SHP77 (cell line): Measurements from ENCODE around the gene PLCH1.

Experiments used
- DNase-seq, 2 experiments: peaks; one replicate each; lab custom pipeline; 2025; lab: John Stamatoyannopoulos, UW

PLCH1 gene

DNA sequence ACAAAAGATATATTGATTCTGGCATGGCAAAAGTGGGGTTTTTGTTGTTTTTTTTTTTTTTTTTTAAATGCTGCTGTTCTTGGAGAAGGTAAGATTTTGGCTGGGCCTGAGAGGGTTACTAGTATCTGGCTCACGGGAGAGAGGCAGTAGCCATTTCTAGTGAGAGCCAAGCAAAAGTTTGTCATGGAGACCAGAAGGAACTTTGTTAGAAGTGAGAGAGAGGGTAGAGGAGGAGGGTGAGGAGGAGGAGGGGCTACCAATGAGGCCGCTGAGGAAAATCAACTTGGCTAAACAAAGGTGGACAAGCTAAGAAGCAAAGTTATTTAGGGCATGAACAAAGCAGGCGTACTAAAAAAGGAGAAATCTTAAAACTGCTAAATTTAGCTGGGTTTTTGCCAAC, 402.5 kb downstream of the PLCH1 start:
- DNase-seq = no peak

GRCh38 chr3:155339052-155339451, 405.8 kb downstream of the PLCH1 start:
- DNase-seq = no peak

DNA sequence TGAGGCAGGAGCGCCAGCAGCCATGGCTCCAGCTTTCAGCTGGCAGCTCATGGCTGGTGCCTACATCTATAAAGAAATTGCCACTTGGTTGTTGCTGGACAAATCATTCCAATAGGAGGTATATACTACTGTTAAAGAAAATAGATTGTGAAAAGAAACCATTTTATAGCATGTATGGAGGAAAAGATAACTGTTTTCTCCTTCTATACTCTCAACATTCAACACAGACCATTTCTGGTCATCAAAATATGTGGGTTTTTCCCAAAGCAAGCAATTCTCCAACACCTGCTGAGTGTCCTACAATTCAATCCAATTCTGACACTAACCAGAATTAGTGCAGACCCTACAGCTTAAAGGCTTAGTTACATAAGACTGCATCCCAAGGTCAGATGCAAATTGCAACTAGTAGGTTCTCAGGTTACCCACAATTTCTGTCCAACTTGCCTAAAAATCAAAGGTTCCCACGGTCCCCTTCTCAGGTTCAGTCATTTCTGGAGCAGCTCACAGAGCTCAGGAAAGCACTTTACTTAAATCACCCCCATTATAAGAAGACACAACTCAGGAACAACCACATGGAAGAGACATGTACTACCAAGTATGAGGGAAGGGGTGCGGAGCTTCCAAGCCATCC, 409.0 kb downstream of the PLCH1 start:
- no peak for DNase-seq

GRCh38 chr3:155334914-155335723, 409.8 kb downstream of the PLCH1 start:
- no peak for DNase-seq

- DNase-seq = no peak
Observed at GRCh38 chr3:155334215-155334913, 410.5 kb downstream of the PLCH1 start.

DNA sequence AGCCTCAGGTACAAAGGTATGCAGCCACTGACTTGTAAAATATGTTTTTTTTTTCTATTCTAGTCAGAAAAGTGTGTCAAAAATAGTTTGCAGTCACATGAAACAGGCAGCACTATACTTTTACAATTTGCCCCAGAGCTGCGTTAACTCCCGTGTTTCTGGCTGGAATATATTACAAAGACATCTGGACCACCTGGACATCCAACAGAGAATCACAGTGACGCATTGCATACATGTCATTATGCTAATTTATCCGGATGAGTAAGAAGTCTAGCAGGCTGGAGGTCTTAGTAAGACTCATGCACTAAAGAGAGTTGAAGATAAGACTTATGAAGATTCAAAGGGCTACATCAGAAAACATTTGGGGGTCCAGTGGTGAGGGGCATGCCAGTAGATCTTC, 412.2 kb downstream of the PLCH1 start:
- DNase-seq = no peak

DNA sequence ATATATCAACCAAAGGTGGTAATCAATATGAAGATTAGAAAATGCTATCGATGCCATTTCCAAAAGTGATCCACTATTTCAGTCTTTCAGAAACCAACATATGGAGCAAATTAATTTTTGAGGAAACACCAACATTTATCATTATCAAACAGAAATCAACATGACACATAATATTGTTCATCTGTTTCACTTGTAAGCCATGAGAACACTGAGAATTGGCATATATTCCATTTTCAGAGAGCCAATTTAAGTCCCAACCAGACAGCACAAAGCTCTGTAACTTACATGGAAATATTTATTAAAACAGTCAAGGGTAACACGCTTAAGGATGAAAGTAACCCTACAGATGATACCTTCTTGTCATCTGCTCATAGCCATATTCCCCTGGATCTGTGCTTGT, 413.8 kb downstream of the PLCH1 start:
- DNase-seq = no peak

GRCh38 chr3:155330370-155330769, 414.5 kb downstream of the PLCH1 start:
- DNase-seq = no peak

DNA sequence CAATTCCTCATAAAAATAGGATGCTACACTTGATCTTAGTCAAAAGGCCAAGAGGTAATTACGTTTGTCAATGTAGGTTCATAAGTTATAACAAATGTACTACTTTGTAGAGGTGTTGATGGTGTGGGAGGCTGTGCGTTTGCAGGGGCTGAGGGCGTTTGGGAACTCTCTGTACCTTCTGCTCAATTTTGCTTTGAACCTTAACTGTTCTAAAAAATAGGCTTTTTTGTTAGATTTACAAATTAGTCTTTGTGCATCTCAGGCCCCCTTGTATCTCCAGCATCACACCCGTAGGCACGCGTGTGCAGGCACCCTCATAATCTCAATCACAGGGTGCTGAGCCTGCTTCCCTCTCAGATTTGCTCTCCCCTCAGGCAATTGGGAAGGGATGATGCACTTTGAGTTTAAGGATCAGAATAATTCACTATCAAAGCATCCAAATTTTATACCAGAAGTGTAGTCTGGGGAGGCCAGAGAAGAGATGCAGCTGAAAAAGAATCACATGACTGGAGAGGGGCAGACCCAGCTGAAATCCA, 415.3 kb downstream of the PLCH1 start:
- DNase-seq = no peak

DNA sequence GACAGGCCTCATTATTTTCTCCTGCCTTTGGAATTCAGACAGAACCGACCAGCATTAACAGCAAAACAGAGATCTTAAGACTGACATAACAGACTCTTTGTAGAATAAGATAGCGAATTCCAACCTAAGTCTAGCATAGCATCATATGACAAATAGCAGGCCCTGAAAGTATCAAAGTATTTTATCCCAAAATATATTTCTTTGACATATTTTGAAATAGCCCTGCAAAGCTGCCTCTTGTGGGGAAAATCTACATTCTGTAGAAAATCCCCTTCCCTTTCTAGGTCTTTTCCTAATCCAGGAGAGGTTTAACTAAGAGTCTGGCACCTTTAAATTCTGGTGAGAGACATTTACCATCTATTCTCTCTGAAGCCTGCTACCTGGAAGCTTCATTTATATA, 417.0 kb downstream of the PLCH1 start:
- DNase-seq = no peak

DNA sequence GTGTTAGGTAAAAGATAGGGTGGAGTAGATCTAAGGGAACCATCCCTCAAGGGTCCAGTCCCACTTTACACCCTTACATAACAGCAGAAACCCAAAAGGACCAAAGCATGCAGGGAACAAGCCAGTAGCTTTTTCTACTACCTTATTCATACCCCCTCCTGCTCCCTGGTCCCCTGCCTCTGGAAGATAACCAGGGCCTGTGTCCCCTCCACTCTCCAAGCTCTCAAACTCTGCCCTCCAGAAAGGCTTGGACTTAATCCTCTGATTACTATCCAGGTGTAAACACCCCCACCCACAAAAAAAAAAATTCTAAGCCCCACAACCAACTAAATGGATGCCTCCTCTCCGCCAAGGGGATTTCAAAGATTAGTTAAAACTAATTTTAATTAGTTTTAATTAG, 417.4 kb downstream of the PLCH1 start:
- no peak for DNase-seq

DNA sequence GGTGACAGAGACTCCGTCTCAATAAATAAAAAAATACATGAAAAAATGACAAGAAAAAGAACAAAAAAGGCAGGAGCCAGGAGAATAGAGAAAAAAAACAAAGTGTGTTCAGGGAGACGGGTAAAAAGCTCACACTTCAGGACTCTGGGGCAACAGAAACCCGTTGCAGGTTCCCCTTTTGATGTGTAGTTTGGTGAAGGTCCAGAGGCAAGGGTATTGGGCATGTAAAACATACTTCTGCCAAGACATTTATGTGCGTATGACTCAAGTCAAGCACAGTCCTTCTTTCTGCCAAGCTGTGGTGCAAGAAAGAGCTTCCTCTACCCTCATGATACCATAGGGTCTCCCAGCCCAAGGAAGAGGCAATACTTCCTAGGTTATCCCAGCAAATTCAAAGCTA, 418.0 kb downstream of the PLCH1 start:
- DNase-seq = no peak

DNA sequence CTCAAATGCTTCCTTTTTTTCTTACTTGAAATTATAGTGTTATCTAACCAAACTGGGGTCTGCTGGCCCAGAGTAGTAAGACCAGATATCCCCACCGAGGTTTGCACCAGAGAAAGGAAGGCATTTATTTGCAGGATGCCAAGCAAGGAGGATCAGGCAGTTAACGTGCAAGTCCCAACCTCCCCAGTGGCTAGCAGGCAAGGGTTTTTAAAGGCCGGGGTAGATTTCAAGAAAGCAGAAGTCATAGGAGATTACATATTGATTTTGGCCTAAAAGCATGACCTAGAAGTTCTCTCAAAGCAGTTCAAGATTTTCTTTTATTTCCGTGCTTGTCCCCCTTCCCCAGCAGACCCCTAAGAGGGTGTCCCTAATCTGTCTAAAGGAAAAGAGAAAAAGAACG, 418.6 kb downstream of the PLCH1 start:
- DNase-seq = no peak
